Measurements from ENCODE around the gene NT5C3A.
"Not testable (repeated sequence)": the region's sequence is repeated elsewhere in the genome, so short reads cannot be mapped to it uniquely, and the experiment has no call there.

Gene NT5C3A

DNA sequence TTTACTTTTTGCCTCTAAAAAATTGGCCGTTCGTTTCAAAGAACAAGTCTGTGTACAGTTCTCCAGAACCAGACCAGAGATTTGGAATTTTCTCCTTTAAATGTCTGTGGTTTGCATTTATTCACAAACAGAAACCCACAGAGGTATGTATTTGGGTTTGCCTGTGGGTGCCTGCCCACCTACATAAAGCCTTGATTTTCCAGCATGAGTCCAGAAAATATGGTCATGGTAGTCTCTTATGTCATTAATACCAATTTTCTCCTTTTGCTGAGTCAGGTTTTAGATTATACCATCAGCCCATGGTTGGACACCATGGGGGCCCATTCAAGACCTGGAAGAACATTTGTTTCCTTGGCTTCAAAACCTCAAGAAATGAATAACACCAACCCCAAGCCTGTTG lies 82.7 kb downstream of the NT5C3A start:
- in situ Hi-C loops (cut with MboI; ENCODE audit: low sequenced_read_pairs), result not testable (repeated sequence)

DNA sequence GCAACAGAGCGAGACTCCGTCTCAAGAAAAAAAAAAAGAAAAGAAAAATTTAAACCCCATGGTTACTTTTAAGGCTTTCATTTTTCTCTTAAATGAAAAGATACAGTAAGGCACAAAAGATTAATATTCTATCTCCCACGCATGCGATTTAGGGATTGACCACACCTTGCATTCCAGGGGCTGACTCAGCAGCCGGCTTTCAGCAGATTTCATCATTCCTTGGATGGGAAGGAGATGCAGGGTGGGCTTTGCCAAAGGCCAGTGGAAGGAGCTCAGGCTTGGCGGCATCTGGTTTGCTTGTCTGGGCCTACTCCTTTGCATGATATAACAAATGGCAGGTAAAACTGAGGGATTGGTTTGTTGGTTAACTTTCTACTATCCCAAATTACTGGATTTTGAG lies 83.3 kb downstream of the NT5C3A start:
- in situ Hi-C loops (cut with MboI; ENCODE audit: low sequenced_read_pairs), result not testable (repeated sequence)

- in situ Hi-C loops (cut with MboI; ENCODE audit: low sequenced_read_pairs), result not testable (repeated sequence)
These were observed 85.4 kb downstream of the NT5C3A start for GRCh38 chr7:32977159-32977558.

GRCh38 chr7:32971967-32972366 lies 90.6 kb downstream of the NT5C3A start:
- in situ Hi-C loops (cut with MboI; ENCODE audit: low sequenced_read_pairs), result not testable (repeated sequence)

- in situ Hi-C loops (cut with MboI; ENCODE audit: low sequenced_read_pairs), result not testable (repeated sequence)
These were observed 95.4 kb downstream of the NT5C3A start for GRCh38 chr7:32967268-32967582.

GRCh38 chr7:32966489-32967267 lies 95.9 kb downstream of the NT5C3A start:
- in situ Hi-C loops (cut with MboI; ENCODE audit: low sequenced_read_pairs), result not testable (repeated sequence)

DNA sequence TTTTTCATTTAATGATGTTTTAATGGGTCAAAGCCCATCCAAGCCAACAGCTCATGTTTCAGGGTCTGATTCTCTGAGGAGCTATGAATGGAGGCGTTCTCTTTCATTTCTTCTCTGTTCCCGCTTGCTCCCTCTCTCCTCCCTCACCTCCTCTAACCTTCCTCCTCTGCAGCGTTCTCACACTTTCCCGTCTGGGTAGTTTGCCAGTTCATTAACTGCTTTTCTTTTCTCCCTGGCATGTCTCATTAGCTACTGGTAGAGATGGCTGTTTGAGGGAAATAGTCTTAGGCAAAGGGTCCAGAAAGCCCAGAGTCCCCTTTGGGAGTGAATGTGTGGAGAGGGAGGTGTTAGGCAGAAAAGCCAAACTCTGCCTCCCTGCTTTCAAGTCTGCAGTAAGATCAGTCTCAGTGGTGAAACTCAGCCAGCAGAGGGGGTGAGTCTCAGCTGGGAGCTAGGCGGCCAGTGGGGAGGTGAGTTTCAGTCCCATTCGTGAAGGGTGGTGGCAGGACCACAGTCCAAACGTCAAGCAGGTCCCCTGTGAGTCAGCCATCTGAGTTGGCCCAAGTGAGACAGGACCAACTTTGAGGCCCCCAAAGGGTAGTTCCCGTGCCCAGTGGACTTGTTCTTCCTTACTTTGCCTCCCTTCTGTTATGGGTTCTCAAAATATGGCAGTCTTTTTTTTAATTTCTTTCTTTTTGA lies 98.0 kb downstream of the NT5C3A start:
- in situ Hi-C loops (cut with MboI; ENCODE audit: low sequenced_read_pairs), result not testable (repeated sequence)

Measured in HL-60/S4 treated with retinoic acid at 250 ng/mL for 4 days and 3 days (cell line).